ENCODE results near the gene RBM19. TPM values are rescaled to one million over a fixed set of nuclear protein-coding genes. Genes with fewer than 3 reads are reported as not detected.
A peak's percentile ranks its signal among the peaks of the same experiment; 100 is the strongest.

The RBM19 gene
- total RNA-seq, 1 donor from 2014 or later, result 18.4 TPM

DNA sequence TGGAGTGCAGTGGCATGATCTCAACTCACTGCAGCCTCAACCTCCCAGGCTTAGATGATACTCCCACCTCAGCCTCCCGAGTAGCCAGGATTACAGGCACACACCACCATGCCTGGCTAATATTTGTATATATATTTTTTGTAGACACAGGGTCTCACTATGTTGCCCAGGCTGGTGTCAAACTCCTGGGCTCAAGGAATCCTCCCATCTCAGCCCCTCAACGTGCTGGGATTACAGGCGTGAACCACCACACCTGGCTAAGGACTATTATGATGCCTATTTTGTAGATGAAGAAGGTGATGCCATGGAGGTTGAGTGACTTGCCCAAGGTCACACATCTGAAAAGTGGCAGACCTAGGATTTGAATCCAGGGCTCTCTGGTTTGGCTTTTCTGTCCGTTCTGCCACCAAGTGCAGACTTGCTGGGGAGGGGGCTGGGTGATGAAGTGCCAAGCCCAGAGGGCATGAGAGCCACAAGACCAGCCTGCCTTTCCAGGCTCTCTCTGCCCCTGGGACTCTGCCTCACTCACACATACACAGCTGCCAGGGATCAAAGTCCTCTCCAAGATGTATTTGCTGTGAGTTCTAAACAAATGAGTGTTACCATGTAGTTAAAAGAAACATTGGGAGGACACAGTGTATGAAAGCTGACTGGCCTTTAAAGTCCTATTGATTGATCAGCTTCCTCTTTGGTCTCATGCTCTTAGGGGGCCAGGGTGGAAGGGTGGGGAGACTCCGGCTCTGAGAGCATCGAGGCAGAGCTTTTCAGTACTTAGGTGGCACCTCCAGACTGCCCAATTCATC, 21.3 kb upstream of the RBM19 start:
- DNase-seq, result no peak

DNA sequence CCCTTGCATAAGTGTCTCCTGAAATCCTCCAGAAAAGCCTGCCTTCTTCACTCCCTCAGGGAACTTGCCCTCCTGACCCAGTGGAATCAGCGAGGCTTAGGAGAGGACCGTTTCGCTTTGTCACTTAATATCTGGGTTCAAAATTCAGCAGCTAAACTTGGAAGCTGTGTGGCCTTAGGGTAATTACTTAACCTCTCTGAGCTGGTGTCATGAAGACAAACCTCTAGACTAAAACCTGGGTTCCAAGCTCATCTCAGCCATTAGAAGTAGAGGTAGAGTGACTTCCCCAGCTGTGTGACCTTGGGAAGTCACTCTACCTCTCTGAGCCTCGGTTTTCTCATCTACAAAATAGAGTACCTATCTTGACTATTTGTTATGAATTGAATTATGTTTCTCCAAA, 18.3 kb upstream of the RBM19 start:
- no peak for DNase-seq

DNA sequence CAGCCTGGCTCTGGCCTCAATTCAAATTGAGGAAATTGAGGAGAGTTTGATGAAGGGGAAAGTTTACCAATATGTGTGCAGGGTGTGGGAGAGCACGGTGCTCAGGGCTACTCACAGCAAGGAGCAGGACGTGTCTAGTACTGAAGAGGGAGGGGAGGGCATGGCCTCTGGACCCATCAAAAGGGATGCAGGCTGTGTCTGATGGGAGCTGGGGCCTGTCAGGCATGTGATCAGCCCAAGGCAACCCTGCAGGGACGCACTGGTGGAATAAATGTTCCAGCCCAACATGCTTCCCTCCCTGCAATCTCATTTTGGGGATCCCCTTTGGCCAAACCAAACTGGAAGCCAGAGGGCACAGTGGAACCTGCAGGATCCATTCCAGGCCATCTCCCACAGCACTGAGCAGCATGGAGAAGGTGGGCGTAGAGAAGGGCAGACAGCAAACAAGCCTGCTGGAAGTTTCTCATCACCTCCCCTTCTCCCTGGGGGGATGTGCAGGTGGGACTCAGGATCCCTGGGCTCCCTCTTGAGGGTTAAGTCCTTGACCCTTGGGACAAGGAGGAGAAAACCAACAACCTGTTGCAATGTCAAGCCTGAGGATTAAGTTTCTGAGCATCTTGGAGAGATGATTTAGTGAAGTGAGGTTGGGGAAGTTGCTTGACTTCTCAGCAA, 17.8 kb upstream of the RBM19 start:
- DNase-seq, result no peak

DNA sequence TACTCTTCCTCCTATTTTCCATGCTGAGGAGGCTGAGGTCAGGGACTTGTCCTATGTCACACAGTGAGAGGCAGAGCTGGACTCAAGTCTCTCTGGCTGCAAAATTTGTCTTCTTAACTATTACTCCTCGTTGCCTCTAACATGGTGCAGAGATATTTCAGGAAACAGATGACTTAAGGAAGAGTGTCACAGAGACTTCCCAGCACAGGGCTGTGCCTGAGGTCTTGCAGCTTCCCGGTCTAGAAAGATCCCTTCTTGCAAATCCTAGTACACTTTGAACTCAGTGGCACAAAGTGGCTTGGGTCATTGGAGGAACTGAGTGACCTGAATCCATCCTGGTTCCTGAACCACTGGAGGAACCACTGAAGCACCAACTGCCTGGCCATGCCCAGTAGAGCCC, 17.1 kb upstream of the RBM19 start:
- no peak for DNase-seq

DNA sequence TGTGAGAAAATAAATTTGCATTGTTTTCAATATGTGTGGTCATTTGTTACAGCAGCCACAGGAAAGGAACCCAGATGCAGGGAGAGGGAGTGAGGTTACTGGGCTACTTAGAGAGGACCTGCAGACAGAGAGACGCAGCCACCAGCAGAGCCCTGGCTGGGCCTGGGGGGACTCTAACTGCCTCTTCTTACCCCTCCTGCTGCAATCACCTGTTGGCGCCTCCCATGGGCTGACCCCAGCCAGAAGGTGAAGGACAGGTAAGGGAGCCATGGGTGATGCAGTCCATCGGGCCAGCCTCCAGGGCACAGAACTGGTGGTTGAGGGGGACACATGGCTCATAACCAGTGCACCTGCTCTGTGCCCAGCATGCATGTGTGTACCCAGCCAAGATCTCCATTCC, 15.8 kb upstream of the RBM19 start:
- DNase-seq, result no peak

DNA sequence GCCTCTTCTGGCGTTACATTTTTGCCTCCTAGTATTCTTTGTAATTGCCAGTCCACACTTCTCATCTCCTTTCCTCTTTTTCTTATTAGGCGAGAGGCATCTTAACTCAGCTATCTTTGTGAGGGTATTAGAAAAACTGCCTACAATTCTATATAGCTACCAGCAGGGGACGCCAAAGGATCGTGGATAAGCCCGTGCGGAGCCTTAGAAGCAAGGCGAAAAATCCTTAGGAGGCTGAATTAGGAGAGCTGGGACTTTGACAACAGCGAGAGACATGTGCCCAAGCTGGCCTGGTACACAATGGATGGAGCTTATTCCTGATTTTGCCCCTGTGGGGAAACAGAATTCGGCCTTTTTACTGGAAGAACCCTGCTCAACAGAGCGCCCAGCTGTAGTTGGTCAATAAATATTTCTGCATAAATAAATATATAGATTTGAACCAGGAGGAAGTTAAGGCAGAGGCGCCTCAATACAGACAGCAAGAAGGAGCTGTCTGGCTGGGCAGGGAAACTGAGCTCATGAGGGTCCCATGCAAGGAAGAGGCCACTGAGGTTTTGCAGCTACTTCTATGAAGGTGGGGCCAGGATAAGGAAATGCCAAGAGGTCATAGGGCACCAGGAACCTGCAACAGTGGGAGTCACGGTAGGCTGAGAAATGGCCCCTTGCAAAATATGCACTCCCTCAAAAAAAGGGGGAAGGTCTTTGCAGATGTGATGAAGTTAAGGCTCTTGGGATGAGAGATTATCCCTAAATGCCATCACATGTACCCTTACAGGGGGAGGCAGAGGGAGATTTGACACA, 14.6 kb upstream of the RBM19 start:
- peak; percentile 8 for DNase-seq

DNA sequence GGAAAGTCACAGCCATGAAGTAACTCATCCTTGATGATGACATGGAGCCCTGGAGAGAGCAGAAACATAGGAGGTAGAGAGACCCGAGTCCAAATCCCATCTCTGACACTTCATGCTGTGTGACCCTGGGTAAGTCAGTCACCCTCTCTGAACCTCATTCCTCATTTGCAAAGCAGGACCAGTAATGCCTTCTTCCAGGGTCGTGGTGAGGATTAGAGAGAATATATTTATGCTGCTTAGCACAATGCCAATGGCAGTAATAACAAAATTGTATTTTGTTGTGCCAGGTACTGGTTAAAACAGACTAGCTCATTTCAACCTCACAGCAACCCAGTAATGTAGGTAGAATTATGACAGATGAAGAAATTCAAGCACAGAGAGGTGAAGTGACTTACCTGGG, 13.9 kb upstream of the RBM19 start:
- no peak for DNase-seq

DNA sequence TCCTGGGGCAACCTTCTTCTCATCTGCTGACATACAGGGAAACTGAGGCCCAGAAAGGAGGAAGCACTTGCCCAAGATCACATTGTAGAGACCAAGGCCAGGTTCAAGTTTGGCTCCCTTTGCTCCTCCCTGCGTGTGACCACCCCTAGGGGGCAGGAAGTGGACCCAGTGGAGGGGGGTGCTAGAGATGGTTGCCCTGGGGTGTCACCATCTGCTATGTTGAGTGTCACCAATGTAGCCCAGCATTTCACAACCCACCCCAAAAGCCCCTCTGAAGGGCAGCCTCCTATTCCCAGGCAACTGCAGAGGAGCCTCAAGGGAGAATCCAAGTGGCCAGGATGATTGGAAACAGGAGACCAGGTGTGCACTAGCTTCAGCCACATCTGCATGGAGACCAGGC, 12.0 kb upstream of the RBM19 start:
- no peak for DNase-seq

DNA sequence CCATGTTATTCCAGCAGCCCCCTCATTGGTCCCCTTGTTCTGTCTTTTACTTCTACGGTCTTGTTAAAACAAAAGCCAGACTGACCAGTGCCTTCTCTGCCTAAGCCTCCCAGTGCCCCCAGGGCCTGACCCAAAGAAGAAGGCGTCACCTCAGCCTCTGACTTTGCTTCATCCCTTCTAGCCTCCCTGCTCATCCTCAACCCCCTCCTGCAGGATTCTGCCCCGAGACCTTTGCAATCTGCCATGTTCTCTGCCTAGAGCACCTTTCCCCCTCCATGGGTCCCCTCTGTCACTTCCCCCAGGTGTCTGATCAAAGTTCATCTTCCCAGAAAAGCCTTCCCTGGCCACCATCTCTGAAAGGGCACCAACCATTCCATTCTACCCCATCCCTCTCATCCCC, 7.9 kb upstream of the RBM19 start:
- no peak for DNase-seq

DNA sequence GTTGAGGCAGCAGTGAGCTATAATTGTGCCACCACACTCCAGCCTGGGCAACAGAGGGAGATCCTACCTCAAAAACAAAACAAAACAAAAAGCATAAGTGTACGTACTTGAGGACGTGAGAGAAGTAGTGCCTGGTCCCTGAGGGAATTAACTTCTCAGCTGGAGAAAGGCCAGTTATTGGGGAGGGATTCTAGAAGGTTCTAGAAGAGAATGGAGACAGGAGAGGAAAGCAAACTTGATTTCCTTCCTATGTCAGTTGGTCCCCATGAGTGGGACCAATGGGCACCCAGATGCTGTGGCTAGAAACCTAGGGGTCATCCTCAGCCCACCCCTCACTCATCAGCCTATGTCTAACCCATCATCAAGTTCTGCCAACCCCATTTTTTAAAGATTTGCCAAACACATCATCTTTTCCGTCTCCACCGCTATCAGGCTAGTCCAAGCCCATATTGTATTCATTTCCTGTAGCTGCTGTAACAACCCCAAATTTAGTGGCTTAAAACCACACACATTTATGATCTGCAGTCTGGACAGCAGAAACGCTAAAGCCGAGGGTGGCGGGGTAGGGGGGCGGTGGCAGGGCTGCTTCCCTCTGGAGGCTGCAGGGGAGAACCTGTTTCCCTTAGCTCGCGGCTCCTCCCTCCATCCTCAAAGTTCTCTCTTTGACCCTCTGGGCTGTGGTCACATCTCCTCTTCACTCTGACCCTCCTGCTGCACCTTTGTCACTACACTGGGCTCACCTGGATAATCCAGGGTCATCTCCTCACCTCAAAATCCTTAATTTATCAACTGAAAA, 7.2 kb upstream of the RBM19 start:
- no peak for DNase-seq

DNA sequence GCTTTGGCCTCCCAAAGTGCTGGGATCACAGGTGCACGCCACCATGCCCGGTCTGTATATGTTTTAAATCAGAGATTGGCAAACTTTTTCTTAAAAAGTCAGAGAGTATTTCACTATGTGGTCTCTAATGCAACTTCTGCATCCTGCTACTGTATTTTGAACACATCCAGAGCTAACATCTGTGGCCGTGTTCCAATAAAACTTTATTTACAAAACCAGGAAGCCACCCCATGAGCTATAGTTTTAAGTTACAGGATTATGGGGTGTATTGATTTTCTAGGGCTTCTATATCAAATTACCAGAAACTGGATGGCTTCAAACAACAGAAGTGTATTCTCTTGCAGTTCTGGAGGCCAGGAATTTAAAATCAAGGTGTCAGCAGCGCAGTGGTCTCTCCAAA, 5.3 kb upstream of the RBM19 start:
- no peak for DNase-seq

DNA sequence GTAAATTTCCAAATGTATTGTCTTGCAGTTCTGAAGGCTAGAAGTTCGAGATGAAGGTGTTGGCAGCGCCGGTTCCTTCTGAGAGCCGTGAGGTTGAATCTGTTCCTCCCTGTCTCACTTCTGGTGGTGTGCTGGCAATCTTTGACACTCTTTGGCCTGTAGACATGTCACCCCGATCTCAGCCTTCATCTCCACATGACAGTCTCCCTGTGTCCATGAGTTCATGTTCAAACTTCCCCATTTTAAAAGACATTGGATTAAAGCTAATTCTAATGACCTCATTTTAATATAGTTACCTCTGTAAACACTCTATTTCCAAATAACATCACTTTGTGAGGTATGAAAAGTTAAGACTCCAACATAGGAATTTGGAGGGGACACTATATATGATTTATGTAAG, 4.1 kb upstream of the RBM19 start:
- no peak for DNase-seq

DNA sequence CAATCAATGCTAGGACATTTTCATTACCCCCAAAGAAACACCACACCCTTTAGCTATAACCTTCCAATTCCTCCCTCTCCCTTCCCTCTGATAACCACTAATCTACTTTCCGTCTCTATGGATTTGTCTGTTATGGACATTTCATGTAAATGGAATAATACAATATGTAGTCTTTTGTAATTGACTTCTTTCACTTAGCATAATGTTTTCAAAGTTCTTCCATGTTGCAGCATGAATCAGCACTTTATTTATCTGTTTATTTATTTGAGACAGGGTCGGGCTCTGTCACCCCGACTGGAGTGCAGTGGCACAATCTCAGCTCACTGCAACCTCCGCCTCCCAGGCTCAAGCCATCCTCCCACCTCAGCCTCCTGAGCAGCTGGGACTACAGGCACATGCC, 1.2 kb upstream of the RBM19 start:
- no peak for DNase-seq

DNA sequence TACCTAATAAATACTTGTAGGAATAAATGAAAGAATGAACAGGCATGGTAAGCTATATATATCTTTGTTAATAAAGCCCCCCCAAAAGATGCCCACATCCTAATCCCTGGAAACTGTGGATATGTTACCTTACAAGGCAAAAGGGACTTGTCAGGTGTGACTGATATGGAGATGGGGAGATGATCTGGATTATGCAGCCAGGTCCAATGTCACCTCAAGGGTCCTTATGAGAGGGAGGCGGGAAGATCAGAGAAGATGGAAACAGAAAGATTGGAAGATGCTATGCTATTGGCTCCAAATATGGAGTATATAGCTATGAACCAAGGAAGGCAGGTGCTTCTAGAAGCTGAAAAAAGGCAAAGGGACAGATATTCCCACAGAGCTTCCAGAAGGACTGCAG, 3.4 kb downstream of the RBM19 start:
- DNase-seq, result no peak

DNA sequence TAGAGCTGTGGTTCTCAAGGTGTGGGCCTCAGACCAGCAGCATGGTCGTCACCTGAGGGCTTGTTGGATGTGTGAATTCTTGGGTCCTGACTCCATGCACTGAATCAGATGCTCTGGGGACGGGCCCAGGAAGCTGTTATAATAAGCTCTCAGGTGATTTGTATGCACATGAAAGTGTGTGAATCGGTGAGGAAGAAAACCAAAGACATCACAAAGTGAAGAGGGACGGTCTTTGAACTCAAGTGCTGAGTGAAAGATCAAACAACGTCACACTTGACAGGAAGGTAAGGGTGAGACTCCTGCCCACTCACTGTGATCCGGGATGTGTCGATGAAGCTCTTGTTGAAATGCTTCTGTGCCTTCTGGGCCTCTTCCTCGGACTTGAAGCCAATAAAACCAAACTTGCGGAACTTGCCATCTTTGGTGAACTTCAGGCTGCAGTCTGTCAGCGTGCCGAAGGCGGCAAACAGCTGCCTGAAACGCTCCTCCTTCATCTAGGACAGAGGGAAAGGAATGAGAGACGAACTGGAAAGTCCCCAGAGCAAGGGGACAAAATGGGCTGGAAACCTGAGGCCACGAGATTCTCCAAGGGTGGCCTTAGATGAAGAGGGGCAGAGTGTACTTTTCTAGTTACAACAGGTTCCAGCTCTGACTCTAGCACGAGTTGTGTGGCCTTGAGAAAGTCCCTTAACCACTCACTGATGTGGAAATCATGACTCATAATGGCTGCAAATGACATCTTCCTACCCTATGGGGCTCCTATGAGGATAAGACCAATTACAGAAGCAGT, 4.0 kb downstream of the RBM19 start:
- no peak for DNase-seq

DNA sequence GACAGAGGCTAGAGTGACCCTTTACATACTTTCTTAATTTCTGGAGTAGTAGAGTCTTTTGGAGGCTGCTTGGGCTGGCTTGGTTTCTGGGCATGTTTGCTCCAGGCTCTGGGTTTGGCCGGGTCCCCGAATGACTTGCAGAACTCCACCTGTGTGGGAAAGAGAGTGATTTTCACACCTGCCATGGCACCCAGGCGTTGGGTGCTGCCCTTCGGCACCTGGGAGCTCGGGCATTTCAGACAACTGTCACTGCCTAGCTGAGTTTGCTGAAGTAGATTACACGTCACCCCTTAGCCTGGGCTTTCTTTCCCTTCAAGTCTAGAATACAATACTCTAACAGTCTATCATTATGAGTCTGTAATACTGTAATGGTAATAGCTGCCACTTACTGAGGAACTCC, 6.1 kb downstream of the RBM19 start:
- DNase-seq, result no peak

DNA sequence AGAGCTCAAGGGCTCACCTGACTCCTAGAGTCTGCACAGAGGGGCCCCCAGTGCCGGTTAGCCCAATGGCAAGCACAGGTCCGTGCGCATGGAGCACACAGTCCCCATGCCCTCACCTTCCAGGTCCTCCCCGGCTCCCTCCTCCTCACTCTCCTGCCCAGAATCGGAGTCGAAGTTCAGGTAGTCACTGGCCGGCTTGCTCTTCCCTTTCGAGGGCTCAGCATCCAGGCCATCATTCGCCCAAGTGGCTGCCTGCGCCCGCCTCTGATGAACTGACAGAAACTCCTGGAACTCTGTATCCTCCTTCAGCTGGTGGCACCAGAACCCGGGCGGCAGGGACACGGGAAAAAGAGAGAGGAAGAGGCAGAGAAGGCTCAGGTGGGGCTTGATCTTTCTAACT, 7.0 kb downstream of the RBM19 start:
- DNase-seq, result no peak

DNA sequence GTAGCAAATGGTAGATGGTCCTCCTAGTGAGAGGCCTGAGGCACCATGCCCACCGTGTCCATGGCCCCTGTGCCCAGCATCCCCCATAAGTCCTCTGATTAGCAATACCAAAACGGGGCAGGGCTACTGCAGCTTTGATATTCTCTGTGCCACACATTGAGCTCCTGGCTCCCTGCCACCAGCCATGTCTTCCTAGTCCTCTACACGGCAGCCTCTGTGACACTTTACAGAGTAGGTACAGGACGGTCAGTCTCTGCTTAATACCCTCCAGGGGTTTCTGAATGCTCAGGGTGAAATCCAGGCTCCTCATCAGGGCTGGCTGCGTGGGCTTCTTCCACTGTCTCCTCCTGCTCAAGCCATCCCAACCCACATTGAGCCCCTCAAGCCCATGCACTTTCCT, 8.0 kb downstream of the RBM19 start:
- DNase-seq, result no peak

DNA sequence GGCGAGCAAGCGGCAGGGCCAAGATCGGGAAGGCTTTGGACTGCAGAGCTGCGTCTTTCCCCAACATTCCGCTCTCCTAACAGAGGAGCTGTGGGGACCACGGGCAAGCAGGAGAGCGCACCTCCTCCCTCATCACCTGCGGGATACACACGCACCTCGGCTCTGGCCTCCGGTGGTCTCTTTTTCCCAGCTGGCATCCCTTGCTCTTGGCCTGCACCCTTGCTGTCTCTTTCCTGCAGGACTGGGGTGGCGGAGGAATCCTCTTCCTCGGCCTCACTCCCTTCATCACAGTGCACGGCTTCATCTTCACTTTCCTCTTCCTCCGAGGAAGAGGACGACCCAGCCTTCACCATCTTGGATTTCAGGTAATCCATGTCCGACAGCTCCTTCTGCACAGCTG, 8.5 kb downstream of the RBM19 start:
- DNase-seq, result no peak

DNA sequence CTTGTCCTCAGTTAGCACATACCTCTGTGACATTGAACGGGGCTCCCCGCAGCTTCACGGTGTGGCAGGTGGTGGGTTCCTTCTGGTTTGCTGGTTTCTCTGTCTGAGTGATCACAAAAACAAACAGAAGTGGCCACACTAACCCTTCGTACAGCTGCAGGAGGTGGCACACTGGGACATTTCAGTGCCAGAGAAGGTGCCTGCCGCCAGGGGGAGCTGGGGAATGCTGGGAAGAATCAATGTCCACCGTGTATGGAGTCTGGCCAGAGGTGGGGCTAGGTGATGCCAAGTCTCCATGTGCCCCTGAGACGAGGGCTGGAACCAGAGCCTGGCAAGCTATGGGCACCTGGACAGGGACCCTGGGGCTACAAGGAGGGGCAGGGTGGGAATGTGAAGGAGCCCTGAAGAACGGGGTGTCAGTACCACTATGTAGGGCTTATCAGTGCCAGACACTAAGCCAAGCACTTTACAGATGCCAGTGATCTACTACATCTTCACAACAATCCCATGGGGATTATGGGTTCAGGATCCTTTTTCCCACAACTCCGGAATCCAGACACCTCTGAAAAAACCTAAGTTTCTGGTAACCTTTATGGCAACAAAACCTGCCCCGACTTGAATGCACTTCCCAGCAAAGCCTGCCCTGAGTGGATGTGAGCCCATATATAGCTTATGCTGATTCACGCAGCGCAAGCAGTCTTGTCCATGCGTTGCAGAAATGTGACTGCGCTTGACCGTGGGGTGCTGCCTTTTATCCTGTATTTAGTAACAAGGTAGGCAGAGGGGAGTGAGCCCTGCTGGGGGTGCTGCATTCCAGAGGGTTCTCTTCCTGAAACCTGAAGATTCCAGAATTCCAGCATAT, 10.8 kb downstream of the RBM19 start:
- DNase-seq, result no peak

DNA sequence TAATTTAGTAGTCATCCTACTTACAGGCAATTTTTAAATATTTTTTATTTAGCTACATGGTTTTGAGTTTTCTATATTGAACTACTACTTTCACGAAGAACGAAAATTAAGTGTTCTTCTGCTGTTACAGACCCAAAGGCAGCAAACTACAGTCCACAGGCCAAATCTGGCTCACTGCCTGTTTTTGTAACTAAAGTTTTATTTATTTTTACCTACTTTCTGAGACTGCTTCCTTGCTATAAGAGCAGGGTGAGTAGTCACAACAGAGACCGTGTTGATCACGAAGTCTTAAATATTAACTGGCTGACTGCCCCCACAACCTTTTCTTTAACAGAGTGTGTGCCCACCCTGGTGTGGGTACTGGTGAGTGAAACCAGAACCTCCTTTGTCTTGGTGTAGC, 11.6 kb downstream of the RBM19 start:
- no peak for DNase-seq

Measured in occipital lobe (tissue), 2 donors.